HepG2 (cell line): ENCODE measurements around the gene LMF2. TPM values are rescaled to one million over a fixed set of nuclear protein-coding genes. Genes with fewer than 3 reads are reported as not detected.

Experiments used
- ATAC-seq: fragments of 200-7000 bp; cut with Tn5 transposase; 3 replicates; pipeline ENCODE4 v1.9.1; 2020; ENCODE audit warnings: mild to moderate bottlenecking, moderate library complexity
- BruUV-seq: library from RNA; stranded (reverse); fragments of 400-500 nt; replicated peaks from 2 replicates; lab custom pipeline; 2021; lab: Mats Ljungman, UMichigan
- CTCF ChIA-PET: fragments of 300-600 bp; formaldehyde crosslinking; extraction: SDS; loops from one replicate; lab custom pipeline; 2021; ENCODE audit warnings: low total read pairs, inconsistent platforms, low intra/inter-chr PET ratio; lab: Yijun Ruan, JAX
- POLR2A ChIA-PET: fragments of 350-600 bp; sonication (Branson Sonifier 250); formaldehyde crosslinking; loops from one replicate; lab custom pipeline; 2020; ENCODE audit warnings: antibody characterized with exemption, inconsistent platforms; lab: Yijun Ruan, JAX
- DNase-seq: peaks from one replicate; pipeline ENCODE4 v3.0.0-alpha.2; 2015; ENCODE audit warnings: low spot score
- FAIRE-seq: peaks from 3 replicates; lab custom pipeline; 2011; peaks lifted over from hg19 to GRCh38; lab: Jason Lieb, UNC
- H2AFZ ChIP-seq: one replicate; pipeline ENCODE4 v1.6.1; 2011; ENCODE audit warnings: low read length, inconsistent platforms
- H3K27ac ChIP-seq: fragments of 300-600 bp; 3 replicates; pipeline ENCODE4 v1.8.0; 2011; ENCODE audit warnings: mixed run types, mild to moderate bottlenecking, mixed read lengths, low read length, inconsistent platforms; ENCODE audit not compliant: insufficient read depth; ENCODE audit errors: extremely low read length
- H3K27me3 ChIP-seq, 2 experiments: fragments of 200-600 bp in 1 of 2; 2 replicates in 1 of 2; 3 replicates in 1 of 2; pipeline versions ENCODE4 v1.6.0 to v1.8.0; 2011; ENCODE audit warnings: low read length in 2 of 2, mild to moderate bottlenecking in 2 of 2, moderate library complexity in 2 of 2, inconsistent platforms in 1 of 2; ENCODE audit not compliant: insufficient read depth in 2 of 2, control insufficient read depth in 1 of 2
- H3K36me3 ChIP-seq, 2 experiments: fragments of 200-600 bp in 1 of 2; replicated peaks in 1 of 2; 2 replicates in 1 of 2; 3 replicates in 1 of 2; pipeline versions ENCODE4 v1.5.1 to v1.8.0; 2011; ENCODE audit warnings: low read length in 2 of 2, inconsistent platforms in 1 of 2; ENCODE audit not compliant: insufficient read depth in 2 of 2, control insufficient read depth in 1 of 2
- H3K4me1 ChIP-seq: 2 replicates; pipeline ENCODE4 v1.5.1; 2012; ENCODE audit warnings: low read length, inconsistent platforms; ENCODE audit not compliant: insufficient read depth
- H3K4me2 ChIP-seq: 2 replicates; pipeline ENCODE4 v1.6.0; 2011; ENCODE audit warnings: low read depth, low read length, inconsistent platforms
- H3K4me3 ChIP-seq, 3 experiments: fragments of 200-600 bp in 1 of 3; sonication (generic), shearing (Covaris generic) in 1 of 3; replicated peaks in 1 of 3; 2 replicates each; pipeline ENCODE4 v1.5.1; 2011 to 2016; ENCODE audit warnings: low read length in 3 of 3, inconsistent platforms in 2 of 3, low read depth in 2 of 3, mild to moderate bottlenecking in 2 of 3, control low read depth in 1 of 3, mixed read lengths in 1 of 3; ENCODE audit not compliant: insufficient read depth in 1 of 3
- H3K79me2 ChIP-seq: one replicate; pipeline ENCODE4 v1.6.1; 2011; ENCODE audit warnings: low read length, inconsistent platforms; ENCODE audit not compliant: insufficient read depth
- H3K9ac ChIP-seq: 2 replicates; pipeline ENCODE4 v1.6.0; 2011; ENCODE audit warnings: mild to moderate bottlenecking, low read depth, low read length, inconsistent platforms; ENCODE audit not compliant: insufficient read depth
- H3K9me3 ChIP-seq: 2 replicates; pipeline ENCODE4 v1.5.1; 2012; ENCODE audit warnings: mild to moderate bottlenecking, low read length
- H4K20me1 ChIP-seq: 2 replicates; pipeline ENCODE4 v1.6.0; 2011; ENCODE audit warnings: inconsistent platforms, mild to moderate bottlenecking, low read length, moderate library complexity; ENCODE audit not compliant: insufficient read depth
- EEA1 ChIP-seq: sonication (generic); formaldehyde crosslinking; IDR thresholded peaks from 2 replicates; pipeline ENCODE4 v1.5.1; 2020; ENCODE audit warnings: mild to moderate bottlenecking, missing genetic modification reagents, borderline replicate concordance
- EZH2 ChIP-seq: conservative IDR thresholded peaks from 2 replicates; pipeline ENCODE4 v1.6.1; 2012; ENCODE audit warnings: mild to moderate bottlenecking, low read depth, low read length, moderate library complexity
- GABPB1 ChIP-seq: IDR thresholded peaks from 2 replicates; pipeline ENCODE4 v1.6.1; 2016; ENCODE audit warnings: mild to moderate bottlenecking, missing genetic modification reagents, moderate library complexity, missing compliant biosample characterization
- GPN1 ChIP-seq: sonication (generic); formaldehyde crosslinking; IDR thresholded peaks from 2 replicates; pipeline ENCODE4 v1.5.1; 2020; ENCODE audit warnings: missing genetic modification reagents, borderline replicate concordance
- HES4 ChIP-seq: sonication (generic); formaldehyde crosslinking; IDR thresholded peaks from 2 replicates; pipeline ENCODE4 v1.9.0; 2021; ENCODE audit warnings: mild to moderate bottlenecking, missing genetic modification reagents, borderline replicate concordance
- MYNN ChIP-seq: sonication (generic); formaldehyde crosslinking; IDR thresholded peaks from 2 replicates; pipeline ENCODE4 v1.4.0; 2020; ENCODE audit warnings: mild to moderate bottlenecking, low read depth, missing genetic modification reagents
- NR2F6 ChIP-seq, 2 experiments: IDR thresholded peaks; 2 replicates each; pipeline ENCODE4 v1.6.1; 2016; ENCODE audit warnings: antibody characterized with exemption in 1 of 2, mild to moderate bottlenecking in 1 of 2
- RARG ChIP-seq: sonication (generic); formaldehyde crosslinking; IDR thresholded peaks from 2 replicates; pipeline ENCODE4 v1.4.0; 2020; ENCODE audit warnings: low read depth, mild to moderate bottlenecking, missing genetic modification reagents
- RFX3 ChIP-seq: IDR thresholded peaks from 2 replicates; pipeline ENCODE4 v1.6.1; 2016; ENCODE audit warnings: missing biosample characterization, missing genetic modification reagents
- SIX4 ChIP-seq: sonication (generic); formaldehyde crosslinking; IDR thresholded peaks from 2 replicates; pipeline ENCODE4 v1.4.0; 2020; ENCODE audit warnings: missing genetic modification reagents
- SMAD3 ChIP-seq: sonication (generic); formaldehyde crosslinking; IDR thresholded peaks from 2 replicates; pipeline ENCODE4 v1.4.0; 2020; ENCODE audit warnings: missing genetic modification reagents
- SMAD9 ChIP-seq: sonication (generic); formaldehyde crosslinking; IDR thresholded peaks from 2 replicates; pipeline ENCODE4 v1.5.1; 2020; ENCODE audit warnings: mild to moderate bottlenecking, missing genetic modification reagents
- SRSF1 ChIP-seq: fragments of 200-400 bp; formaldehyde crosslinking; optimal IDR thresholded peaks from 2 replicates; pipeline ENCODE3; 2017; ENCODE audit warnings: mild to moderate bottlenecking, low read depth, low read length, moderate library complexity
- ZFP82 ChIP-seq: sonication (generic); formaldehyde crosslinking; IDR thresholded peaks from 2 replicates; pipeline ENCODE4 v1.5.1; 2020; ENCODE audit warnings: mild to moderate bottlenecking, missing genetic modification reagents, borderline replicate concordance
- ZNF501 ChIP-seq: sonication (generic); formaldehyde crosslinking; IDR thresholded peaks from 2 replicates; pipeline ENCODE4 v1.5.1; 2020; ENCODE audit warnings: mild to moderate bottlenecking, moderate library complexity, missing genetic modification reagents
- ZNF780A ChIP-seq: sonication (generic); formaldehyde crosslinking; IDR thresholded peaks from 2 replicates; pipeline ENCODE4 v1.8.0; 2022; ENCODE audit warnings: mild to moderate bottlenecking, missing genetic modification reagents, moderate library complexity
- WGBS: methylation state at CpG from one replicate; pipeline ENCODE4 v1.1.6; 2017; ENCODE audit warnings: low lambda C conversion rate; 5-methylcytosine and 5-hydroxymethylcytosine counted together
- in situ Hi-C: cut with HindIII; loops from 2 replicates; pipeline ENCODE4 v1.10.0; 2017; ENCODE audit warnings: low pct_unique_long_range_greater_than_20kb; ENCODE audit not compliant: extremely low pct_ligation_motif_present
- intact Hi-C: fragments of 100-400 bp; cut with micrococcal nuclease; formaldehyde crosslinking; loops from one replicate; pipeline ENCODE4 v1.10.0; 2022; ENCODE audit not compliant: unreplicated experiment
- polyA plus RNA-seq, 8 experiments: library from polyadenylated mRNA; depleted of rRNA in 3 of 8; stranded (reverse) in 7 of 8; unstranded in 1 of 8; fragments of >200 nt; fragmentation: Illumina TruSeq in 4 of 8; extraction: Trizol in 4 of 8; gene quantifications; 2 replicates each; pipeline versions ENCODE4 v1.2.1 to v1.2.3, GENCODE V29; 2011 to 2016; ENCODE audit warnings: low read depth in 4 of 8, missing spikeins in 1 of 8, mixed read lengths in 1 of 8; ENCODE audit not compliant: insufficient read depth in 1 of 8
- total RNA-seq, 5 experiments: library from RNA; depleted of rRNA; stranded (reverse); fragments of >200 nt; fragmentation: Illumina TruSeq; extraction: Trizol; gene quantifications; 2 replicates each; pipeline ENCODE4 v1.2.3, GENCODE V29; 2016; ENCODE audit warnings: low read depth in 1 of 5
- TF ChIP-seq, protein P1 (sequence below), 2 experiments: fragments of 450-650 bp in 1 of 2; sonication (generic) in 1 of 2; formaldehyde crosslinking; IDR thresholded peaks; 2 replicates each; pipeline versions ENCODE4 v1.5.0 to v1.8.0; 2020 to 2022; ENCODE audit warnings: mild to moderate bottlenecking in 1 of 2, missing genetic modification reagents in 1 of 2
- TF ChIP-seq, protein P2 (sequence below): sonication (generic); formaldehyde crosslinking; IDR thresholded peaks from 2 replicates; pipeline ENCODE4 v1.9.0; 2021; ENCODE audit warnings: missing genetic modification reagents, mild to moderate bottlenecking, borderline replicate concordance
- TF ChIP-seq, protein P3 (sequence below): sonication (generic); formaldehyde crosslinking; IDR thresholded peaks from 2 replicates; pipeline ENCODE4 v1.4.0; 2020; ENCODE audit warnings: mild to moderate bottlenecking, missing genetic modification reagents

LMF2 gene
- total and polyA plus RNA-seq, 2 of the 13 experiments (the other 11 are each of a cell fraction or from before 2014, with no cell fraction given): 23.3 to 30.6 TPM

DNA sequence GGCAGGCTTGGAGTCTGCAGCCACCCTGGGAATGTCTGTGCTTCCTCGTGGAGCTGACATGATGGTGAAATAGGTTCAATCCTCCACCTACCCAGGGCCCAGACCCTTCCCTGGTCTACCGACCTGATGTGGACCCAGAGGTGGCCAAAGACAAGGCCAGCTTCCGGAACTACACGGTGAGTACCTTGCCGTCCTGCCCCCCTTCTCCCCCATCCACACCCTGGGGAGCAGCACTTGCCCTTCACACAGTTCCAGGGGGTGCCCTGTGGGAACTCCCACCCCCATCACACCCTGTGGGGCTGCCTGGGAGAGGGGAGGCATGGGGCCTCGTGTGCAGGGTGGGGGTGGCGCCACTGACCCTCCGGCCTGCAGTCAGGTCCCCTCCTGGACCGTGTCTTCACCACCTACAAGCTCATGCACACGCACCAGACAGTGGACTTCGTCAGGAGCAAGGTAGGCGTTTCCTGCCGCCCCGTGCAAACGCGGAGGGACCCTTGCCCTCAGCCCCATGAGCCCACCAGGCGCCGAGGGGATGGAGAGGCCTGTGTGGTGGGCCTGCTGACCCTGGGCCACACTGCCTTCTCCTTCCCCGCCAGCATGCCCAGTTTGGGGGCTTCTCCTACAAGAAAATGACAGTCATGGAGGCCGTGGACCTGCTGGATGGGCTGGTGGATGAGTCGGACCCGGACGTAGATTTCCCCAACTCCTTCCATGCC lies 20.1 kb downstream of the LMF2 start:
- no peaks in the 10 kb centered on the region; the same call in 1 of the 2 replicates for H4K20me1 ChIP-seq
- no peaks in the 10 kb centered on the region for H3K36me3 ChIP-seq
- in situ Hi-C loops: no loop called here
- ChIA-PET POLR2A (interaction anchor here (1.1 to 1.5 kb wide), 3 partner anchors 9 to 95 kb away, joined by 3 to 5 read pairs (median 4); partner anchors contain the start of gene CHKB), CTCF (no interaction called here)
- BruUV-seq: no TSS peak
- peak; percentile 7 for ATAC-seq
- peak overlapping the region; percentile 8 to 64 (median 22); a peak in 5 of 6 replicates for H3K4me3 ChIP-seq
- H3K27me3 ChIP-seq: no peaks in the 10 kb centered on the region
- no peak overlapping the region for H2AFZ ChIP-seq
- H3K79me2 ChIP-seq: no peaks in the 10 kb centered on the region
- no peak overlapping the region for H3K27ac ChIP-seq
- peak overlapping the region; percentile 87 for H3K4me2 ChIP-seq
- no peaks in the 10 kb centered on the region for H3K9me3 ChIP-seq
- DNase-seq: no peak
- peak overlapping the region; percentile 49; the same call in 1 of the 2 replicates for H3K9ac ChIP-seq
- FAIRE-seq: no peak
- 45% methylated on average over 11 of the region's 23 CpGs for WGBS
- H3K4me1 ChIP-seq: peaks cover 56% of the 10 kb centered on the region
- intact Hi-C loops: no loop called here
- TF ChIP-seq GPN1 (no peak), SMAD3 (CRISPR knock-in tag) (no peak), GABPB1 (peak; percentile 32; the same call in 1 of the 2 replicates), ZNF780A (CRISPR knock-in tag) (no peak), SRSF1 (no peak), MYNN (CRISPR knock-in tag) (no peak), HES4 (CRISPR knock-in tag) (0 out of 2 replicates have a peak, but pooled peaks have one; percentile 15), SMAD9 (no peak), SIX4 (CRISPR knock-in tag) (no peak), ZFP82 (CRISPR knock-in tag) (no peak), ZNF501 (CRISPR knock-in tag) (peak; percentile 49; the same call in 1 of the 2 replicates), RARG (CRISPR knock-in tag) (no peak), RFX3 (CRISPR knock-in tag) (no peak), EEA1 (no peak), NR2F6 (IDR thresholded peaks at IDR 0.05) (no peak), NR2F6 (CRISPR knock-in tag; IDR thresholded peaks at IDR 0.05) (no peak), EZH2 (no peak)
- TF ChIP-seq, protein P1, sequence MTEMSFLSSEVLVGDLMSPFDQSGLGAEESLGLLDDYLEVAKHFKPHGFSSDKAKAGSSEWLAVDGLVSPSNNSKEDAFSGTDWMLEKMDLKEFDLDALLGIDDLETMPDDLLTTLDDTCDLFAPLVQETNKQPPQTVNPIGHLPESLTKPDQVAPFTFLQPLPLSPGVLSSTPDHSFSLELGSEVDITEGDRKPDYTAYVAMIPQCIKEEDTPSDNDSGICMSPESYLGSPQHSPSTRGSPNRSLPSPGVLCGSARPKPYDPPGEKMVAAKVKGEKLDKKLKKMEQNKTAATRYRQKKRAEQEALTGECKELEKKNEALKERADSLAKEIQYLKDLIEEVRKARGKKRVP (CRISPR knock-in tag; IDR thresholded peaks at IDR 0.05): no peak
- TF ChIP-seq, protein P2, sequence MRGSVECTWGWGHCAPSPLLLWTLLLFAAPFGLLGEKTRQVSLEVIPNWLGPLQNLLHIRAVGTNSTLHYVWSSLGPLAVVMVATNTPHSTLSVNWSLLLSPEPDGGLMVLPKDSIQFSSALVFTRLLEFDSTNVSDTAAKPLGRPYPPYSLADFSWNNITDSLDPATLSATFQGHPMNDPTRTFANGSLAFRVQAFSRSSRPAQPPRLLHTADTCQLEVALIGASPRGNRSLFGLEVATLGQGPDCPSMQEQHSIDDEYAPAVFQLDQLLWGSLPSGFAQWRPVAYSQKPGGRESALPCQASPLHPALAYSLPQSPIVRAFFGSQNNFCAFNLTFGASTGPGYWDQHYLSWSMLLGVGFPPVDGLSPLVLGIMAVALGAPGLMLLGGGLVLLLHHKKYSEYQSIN (CRISPR knock-in tag): no peak
- TF ChIP-seq, protein P3, sequence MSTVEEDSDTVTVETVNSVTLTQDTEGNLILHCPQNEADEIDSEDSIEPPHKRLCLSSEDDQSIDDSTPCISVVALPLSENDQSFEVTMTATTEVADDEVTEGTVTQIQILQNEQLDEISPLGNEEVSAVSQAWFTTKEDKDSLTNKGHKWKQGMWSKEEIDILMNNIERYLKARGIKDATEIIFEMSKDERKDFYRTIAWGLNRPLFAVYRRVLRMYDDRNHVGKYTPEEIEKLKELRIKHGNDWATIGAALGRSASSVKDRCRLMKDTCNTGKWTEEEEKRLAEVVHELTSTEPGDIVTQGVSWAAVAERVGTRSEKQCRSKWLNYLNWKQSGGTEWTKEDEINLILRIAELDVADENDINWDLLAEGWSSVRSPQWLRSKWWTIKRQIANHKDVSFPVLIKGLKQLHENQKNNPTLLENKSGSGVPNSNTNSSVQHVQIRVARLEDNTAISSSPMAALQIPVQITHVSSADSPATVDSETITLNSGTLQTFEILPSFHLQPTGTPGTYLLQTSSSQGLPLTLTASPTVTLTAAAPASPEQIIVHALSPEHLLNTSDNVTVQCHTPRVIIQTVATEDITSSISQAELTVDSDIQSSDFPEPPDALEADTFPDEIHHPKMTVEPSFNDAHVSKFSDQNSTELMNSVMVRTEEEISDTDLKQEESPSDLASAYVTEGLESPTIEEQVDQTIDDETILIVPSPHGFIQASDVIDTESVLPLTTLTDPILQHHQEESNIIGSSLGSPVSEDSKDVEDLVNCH: no peak
